Endometrial microvascular endothelial cells (primary cell): ENCODE data around the gene DNM1. TPM values are rescaled to one million over a fixed set of nuclear protein-coding genes. Genes with fewer than 3 reads are reported as not detected.

ENCODE experiments used
- in situ Hi-C: cut with HindIII; loops from 2 replicates; pipeline ENCODE4 v1.10.0; 2017; ENCODE audit warnings: low sequenced_read_pairs, low pct_unique_long_range_greater_than_20kb; ENCODE audit errors: inconsistent ontology term
- total RNA-seq: library from RNA; depleted of rRNA; stranded (reverse); fragments of >200 nt; gene quantifications from one replicate; pipeline ENCODE4 v1.2.3, GENCODE V29; 2015; ENCODE audit errors: inconsistent ontology term

The DNM1 gene
- total RNA-seq, 1 donor from 2014 or later = not detected

DNA sequence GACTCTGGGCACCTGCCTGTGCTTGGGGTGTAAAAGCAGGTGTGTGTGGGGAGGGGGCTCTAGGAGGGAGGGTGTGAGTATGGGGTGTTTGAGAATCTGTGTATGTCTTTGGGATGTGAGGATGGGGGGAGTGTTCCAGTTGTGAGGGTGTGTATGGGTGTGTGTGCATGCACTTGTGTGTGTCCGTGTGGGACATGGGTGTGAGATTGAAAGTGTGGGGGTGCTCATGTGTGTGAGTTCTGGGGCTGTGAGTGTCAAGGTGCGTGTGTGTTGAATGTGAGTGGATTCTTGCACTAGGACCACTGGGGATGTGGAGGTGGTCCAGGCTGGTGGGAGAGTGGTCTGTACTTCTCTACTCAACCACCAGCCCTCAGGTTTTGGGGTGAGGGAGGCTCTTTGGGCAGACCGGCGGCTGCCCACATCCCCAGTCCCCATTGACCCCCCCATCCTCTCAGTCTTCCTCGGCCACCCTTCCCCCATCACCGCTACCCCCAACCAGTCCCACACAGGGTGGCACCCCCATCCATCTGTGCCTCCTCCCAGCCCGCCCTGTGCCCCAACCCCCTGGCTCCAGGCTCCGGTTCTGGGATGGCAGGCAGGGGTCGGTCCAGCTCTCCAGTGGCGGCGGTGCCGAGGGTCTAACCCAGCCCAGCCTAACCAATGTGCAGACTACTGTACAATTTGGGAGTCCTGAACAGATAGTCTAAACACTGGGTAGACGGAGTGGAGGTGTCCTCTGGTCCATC is 41.1 kb downstream of the DNM1 start:
- in situ Hi-C loops = no loop called here

DNA sequence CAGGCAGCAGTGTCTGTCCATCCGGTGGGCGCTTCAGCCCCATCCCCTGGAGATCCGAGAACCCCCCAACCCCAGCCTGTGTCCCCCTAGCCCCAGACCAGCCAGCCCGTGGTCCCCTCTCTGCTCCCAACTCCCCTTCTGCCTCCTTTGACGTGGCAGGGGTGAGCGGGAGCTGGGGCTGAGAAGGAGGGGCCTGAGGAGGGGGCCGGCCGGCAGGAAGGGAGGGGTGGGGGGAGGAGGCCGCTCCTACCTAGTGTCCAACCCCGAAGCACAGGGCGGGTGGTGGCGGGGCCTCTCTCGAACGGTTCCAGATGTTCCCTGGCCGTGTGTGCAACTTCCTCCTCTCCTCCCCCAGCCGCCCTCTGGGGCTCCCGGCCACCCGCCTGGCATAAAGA is 41.7 kb downstream of the DNM1 start:
- in situ Hi-C loops = no loop called here

DNA sequence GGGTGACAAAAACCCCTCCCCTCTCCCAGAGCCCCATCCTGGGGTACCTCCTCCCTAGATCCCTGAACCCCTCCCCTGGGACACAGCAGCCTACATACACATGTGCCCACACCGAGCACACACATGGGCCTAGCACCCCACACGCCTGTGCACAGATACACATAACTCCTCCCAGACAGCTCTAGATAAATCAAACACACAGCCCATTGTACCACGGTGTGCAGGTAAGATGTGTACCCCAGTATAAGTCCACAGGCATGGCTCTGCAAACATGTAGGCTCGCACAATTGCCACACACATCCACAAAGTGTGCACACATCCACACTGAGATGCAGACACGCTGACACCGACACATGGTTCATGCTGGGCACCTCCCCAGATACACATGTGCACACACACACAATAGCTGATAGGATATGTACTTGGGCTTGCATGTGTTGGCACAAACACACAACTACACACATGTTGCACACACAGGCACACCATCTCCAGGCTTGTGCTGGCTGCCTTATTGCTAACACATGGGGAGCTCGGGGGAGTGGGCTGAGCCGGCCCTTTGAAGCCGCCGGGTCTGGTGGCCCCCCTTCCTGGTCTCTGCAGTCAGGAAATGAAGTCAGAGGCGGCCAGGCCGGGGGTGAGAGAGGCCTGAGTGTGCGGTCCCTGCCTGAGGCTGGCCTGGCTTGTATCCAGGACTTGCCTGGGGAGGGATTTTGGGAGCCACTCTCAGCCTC is 42.4 kb downstream of the DNM1 start:
- in situ Hi-C loops = no loop called here

DNA sequence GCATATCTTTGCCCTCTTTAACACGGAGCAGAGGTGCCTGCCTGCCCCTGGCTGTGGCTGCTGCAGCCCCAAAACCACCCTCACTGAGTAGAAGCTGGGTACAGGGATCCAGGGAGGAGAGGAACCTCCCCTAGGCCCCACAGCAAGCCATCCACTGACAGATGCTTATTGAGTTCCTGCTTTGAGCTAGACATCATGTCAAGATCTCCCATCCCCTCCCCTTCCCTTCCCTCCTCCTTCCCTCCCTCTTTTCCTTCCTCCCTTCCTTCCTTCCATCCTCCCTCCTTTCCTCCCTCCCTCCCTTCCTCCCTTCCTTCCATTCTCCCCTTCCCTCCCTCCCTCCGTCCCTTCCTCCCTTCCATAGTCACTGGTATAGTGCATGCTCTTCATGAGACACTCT is 43.3 kb downstream of the DNM1 start:
- in situ Hi-C loops = no loop called here

DNA sequence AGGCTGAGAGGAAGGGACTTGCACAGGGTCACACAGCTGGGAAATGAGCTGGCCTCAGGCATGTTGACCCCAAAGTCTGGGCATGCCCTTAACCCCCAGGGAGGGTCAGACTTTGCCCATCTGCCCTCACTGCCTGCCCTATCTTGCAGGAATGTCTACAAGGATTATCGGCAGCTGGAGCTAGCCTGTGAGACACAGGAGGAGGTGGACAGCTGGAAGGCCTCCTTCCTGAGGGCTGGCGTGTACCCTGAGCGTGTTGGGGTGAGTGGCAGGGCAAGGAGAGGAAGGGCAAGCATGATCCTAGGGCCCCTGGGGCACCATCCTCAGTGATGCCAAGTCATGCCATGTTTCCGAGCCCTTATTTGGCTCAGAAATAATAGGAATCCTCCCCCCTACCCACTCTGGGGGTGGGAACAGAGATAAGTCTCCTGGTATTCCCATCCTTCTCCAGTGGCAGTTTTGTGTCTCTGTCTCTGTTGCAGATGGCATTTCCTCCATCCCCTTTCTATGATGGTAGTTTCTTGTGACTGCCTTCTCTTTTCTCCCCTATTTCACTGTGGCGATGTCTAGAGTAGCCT is 44.1 kb downstream of the DNM1 start:
- in situ Hi-C loops = no loop called here

DNA sequence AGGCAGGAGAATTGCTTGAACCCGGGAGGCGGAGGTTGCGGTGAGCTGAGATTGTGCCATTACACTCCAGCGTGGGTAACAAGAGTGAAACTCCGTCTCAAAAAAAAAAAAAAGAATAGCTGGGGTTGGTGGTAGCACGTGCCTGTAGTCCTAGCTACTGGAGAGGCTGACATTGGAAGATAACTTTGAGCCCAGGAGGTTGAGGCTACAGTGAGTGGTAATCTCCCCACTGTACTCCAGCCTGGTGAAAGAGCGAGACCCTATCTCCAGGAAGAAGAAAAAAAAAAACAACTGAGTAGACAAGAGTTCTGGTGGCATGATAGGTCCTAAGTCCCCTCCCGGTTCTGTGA is 46.4 kb downstream of the DNM1 start:
- in situ Hi-C loops = no loop called here

DNA sequence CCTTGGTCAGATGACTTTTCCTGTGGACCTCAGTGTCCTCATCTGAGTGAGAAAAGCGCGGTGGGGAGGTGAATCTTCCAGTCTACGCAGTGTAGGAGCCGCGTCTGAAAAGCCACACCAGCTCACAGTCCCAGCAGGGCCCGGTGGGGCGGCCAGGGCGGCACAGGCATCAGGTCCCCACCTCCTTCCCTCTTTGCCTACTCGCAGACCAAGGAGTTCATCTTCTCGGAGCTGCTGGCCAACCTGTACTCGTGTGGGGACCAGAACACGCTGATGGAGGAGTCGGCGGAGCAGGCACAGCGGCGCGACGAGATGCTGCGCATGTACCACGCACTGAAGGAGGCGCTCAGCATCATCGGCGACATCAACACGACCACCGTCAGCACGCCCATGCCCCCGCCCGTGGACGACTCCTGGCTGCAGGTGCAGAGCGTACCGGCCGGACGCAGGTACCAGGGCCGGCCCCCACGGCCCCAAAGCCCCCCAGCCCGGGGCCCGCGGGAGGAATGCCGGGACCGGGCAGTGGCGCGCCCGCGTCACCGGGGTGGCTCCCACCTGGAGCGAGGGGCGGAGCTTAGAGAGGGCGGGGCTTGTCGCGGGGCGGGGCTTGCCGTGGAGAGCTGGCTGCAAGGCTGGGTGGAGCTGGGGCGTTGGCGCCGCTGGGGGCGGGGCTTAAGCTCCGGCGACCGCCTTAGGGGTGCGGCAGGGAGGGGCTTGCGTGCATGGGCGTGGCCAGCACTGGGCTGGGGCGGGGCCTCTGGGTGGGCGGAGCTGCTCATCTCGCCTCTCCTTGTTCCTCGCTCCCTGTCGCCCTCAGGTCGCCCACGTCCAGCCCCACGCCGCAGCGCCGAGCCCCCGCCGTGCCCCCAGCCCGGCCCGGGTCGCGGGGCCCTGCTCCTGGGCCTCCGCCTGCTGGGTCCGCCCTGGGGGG is 47.0 kb downstream of the DNM1 start:
- in situ Hi-C loops = no loop called here

DNA sequence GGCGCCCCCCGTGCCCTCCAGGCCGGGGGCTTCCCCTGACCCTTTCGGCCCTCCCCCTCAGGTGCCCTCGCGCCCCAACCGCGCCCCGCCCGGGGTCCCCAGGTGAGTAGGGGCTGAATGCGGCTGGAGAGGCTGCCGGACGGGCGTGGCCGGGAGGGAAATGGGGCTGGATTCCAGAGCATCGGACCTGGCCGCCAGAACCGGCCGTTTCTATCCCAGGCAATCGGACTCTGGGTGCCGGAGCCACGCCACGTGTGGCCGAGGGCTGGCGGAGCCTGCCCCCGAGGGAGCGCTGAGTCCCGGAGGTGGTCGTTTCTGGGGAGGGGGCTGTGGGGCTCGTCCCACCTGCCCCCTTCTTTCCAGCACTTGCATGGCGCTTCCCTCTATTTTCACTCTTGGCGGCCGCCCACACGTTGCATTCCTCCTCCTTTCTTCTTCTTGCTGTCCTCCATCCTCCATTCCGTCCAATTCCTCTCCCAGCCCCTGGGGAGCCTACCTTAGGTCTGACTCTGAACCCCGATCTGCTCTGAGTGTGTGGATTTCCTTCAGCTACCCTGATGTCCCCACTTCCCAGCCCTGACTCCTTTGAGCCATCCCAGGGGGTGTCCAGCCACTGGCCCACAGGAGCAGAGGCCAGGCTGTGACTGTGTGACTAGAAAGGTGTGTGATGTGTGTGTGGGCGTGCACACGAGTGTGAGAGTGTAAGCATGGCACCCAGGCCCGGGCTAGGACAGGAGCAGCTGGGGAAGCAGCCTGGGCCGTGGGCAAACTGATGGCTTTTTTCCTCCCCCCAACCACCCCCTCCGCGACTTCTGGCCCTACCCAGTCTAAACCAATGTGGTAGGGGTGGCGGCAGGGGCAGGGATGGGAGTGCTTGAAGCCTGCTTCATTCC is 47.9 kb downstream of the DNM1 start:
- in situ Hi-C loops = no loop called here

DNA sequence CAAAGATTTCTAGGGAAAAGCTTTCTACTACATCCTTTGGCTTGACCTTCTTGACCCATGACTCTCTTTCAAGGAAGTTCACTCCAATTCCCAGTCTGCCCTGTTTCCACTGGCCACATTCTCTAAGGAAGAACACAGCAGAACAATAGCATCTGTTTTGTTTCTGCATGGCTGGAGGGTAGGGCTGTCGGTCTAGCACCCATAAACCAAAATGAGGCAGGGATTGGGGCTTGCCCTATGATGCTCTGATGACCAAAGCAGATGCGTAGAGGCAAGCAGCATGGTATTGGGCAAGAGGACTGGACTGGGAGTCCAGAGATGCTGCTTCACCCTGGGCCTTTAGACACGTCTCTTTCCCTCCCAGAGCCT is 48.5 kb downstream of the DNM1 start:
- in situ Hi-C loops = no loop called here

DNA sequence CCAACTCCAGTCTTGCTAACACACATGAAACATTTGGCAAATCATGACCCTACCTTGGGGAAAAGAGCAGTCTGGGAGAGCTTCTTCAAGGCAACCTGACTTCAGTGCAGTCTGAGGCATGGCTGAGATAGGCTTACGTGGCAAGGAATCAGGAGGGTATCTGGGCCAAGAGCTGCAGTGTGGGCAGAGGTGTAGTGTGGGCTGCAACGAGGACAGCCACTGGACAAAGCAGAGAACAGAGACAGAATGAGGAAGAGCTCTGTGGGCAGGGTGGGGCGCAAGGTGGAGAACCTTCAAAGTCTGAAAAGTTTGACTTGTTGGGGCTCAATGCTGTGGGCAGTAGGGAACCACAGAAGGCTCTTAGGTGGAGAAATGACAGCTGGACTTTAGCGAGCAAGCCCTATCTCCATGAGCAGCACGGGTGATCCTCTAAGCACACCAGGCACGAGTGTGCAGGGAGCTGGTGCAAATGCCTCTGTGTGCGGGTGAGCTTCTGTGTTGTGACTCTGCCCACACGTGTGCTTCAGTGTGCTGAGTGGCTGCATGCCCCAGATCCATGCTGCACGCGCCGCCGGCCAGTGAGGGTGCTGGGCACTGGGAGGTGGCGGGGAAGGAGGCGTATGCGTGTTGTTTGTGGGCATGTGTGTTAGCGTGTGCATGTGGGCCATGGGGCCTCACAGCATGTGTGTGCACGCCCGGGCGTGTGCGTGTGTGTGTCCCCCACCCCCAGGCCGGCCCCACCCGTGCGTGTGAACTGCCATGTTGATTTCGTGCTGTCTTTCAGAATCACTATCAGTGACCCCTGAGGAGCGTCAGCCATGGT is 49.3 kb downstream of the DNM1 start:
- in situ Hi-C loops = no loop called here

DNA sequence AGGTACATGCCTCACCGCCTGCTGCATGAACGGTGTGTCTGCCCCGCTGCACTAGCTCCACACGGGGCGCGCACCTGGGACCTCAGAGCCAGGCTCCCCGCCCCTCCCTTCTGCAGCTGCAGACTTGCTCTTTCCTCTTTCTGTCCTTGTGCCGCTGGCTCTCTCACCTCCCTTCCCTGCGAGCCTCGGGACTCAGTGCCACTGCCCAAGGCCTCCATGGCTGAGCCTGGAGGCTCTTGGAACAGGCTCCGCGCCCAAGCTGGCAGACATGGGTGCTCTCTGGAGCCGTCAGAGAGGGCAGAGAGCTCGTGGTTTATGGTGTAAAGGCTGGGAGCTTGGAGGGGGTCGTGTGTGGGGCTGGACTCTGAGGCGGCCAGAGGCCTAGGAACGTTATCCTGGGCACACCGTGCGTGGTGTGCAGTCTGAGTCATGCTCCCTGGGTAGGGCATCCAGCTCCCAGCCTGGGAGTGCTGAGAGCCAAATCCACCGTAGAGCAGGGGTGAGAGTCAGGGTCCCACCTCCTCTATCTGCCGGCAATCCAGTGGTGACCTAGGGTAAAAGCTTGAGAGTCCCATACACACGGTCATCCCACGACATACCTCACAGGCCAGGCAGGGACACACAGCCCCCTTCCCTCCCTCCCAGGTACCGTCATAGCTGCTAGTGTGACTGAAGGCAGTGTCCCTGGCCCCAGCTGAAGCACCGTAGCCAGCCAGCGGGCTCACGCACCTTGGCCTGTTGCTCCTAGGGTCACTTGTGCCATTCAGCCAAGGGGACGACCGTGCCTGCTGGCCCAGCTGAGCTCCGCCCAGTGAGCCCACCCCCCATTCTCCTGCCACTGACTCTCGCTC is 50.2 kb downstream of the DNM1 start:
- in situ Hi-C loops = no loop called here

DNA sequence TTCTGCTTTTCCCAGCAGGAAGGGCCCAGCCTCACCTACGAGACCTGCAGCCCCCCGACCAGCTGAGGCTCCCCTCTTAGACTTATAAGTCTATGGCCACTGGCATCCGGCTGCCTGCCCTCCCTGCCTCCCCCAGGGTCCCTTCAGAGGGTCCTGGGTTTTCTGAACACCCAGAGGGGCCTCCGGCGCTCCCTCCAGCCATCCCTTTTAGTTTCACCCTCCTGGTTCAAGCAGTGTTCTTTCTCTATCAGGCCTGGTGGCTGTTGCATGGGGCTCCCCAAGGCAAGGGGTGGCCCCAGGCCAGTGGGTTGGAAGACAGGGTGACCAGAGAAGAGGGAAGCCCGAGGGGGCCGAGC is 50.8 kb downstream of the DNM1 start:
- in situ Hi-C loops = no loop called here

DNA sequence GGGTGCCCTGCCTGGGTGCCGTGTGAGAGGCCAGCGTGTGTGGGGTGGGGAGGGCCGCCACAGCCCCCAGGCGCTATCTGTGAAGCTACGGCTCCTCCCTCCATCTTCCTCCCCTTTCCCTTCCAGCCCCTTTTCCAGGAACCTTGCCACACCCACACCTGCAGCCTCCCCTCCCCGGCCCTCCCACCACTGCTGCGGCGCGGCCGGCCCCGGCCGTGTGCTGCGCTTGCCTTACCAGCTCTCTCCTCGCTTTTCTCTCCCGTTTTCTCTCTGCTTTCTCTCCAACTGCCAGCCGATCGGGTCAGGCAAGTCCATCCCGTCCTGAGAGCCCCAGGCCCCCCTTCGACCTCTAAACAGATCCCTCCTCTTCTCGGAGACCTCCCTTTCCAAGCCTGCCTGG is 51.2 kb downstream of the DNM1 start:
- in situ Hi-C loops = no loop called here

DNA sequence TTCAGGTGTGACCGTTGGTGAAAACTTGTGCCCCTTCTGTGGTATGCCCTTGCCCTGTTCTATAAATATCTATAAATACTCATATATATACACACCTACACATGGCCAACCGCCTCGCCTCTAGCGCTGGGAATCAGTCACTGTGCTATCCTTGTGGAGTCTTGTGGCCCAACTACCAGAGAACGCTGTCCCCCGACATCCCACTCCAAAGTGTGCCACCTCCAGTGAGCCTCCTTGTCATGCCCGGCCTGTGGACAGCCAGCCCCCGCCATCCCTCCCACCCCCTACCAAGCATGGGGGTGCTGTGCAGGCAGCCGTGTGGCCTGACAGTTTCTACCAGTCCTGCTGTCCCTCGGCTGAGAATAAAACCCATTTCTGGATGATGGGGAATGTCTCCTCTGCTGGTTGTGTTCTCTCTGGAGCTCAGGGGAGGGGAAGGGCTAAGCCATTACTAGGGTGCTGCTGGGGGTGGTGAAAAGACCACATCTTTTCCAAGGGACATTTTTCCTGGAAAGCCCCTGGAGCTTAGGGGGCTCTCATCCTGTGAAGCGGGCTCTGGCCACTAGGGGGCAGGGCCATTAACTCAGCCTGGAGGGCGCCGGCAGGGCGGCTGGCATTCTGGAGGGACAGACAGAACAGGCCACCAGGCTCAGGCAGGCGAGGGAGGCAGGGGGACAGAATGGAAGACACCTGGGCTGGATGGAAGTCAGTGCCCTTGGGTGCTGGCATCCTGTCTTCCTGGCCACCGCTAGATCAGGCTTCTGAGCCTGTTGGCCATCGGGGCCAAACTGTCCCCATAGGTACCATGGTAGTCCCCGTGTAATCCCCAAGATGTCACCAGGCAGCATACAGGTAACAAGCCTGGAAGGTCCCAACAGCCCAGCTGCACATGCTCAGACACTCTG is 51.9 kb downstream of the DNM1 start:
- in situ Hi-C loops = no loop called here

DNA sequence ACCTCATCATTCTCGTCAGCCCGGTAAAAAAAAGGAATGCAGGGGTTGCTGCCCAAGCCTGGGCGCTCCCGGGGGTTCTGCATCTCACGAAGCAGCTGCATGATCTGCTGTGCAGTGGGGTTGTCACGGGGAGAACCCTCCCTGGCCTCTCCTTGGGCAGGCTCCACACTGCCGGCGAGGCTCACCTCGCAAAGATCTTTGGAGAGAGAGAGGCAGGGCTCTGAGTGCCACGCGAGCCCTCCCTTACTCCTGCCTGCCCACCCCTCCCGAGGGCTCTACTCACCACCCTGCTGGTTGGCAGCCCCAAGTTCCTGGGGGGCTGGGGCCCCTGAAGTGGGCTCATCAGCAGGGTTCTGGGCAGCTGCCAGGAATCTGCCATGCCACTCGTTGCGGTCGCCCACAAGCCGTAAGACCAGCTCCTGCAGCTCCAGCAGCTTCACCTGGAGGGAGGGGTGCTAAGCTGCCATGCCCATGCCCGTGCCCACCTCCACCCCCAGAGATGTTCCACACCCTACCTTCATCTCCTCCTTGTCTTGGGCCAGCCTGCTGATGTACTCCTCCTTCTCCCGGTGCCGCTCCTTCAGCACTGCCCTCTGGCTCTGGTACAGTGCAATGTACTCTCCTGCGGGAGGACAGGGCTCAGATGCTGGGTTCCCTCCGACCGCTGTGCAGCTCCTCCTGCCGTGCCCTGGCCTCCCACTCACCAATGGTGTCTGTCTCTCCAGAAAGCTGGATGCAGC is 54.1 kb downstream of the DNM1 start:
- in situ Hi-C loops = no loop called here
